Activated CD4-positive, alpha-beta memory T cell treated with anti-CD3 and anti-CD28 coated beads, Interleukin-2, amount 10 ng/mL, durations not matched to agents 7 days and 5 days (primary cell): ENCODE results near the gene CTTNBP2. TPM values are rescaled to one million over a fixed set of nuclear protein-coding genes. Genes with fewer than 3 reads are reported as not detected.

Experiments
- CTCF ChIA-PET: fragments of 350-600 bp; sonication (Branson Sonifier 250); formaldehyde crosslinking; loops from one replicate; lab custom pipeline; 2021; ENCODE audit warnings: antibody characterized with exemption, inconsistent platforms; lab: Charles Lee
- POLR2A ChIA-PET: fragments of 350-600 bp; sonication (Branson Sonifier 250); formaldehyde crosslinking; loops from one replicate; lab custom pipeline; 2021; ENCODE audit warnings: antibody characterized with exemption; lab: Charles Lee
- DNase-seq: peaks from one replicate; pipeline ENCODE4 v3.0.0-alpha.2; 2020
- H3K27ac Mint-ChIP-seq: one replicate; pipeline ENCODE4 v1.8.0; 2021; ENCODE audit warnings: mild to moderate bottlenecking, mixed read lengths
- H3K27me3 Mint-ChIP-seq: one replicate; pipeline ENCODE4 v1.8.0; 2021; ENCODE audit warnings: mixed read lengths
- H3K36me3 Mint-ChIP-seq: one replicate; pipeline ENCODE4 v1.8.0; 2021; ENCODE audit warnings: low read depth, mixed read lengths
- H3K4me1 Mint-ChIP-seq: one replicate; pipeline ENCODE4 v1.8.0; 2021; ENCODE audit warnings: mixed read lengths
- H3K4me3 Mint-ChIP-seq: one replicate; pipeline ENCODE4 v1.8.0; 2021; ENCODE audit warnings: mild to moderate bottlenecking, mixed read lengths
- H3K9me3 Mint-ChIP-seq: one replicate; pipeline ENCODE4 v1.8.0; 2021; ENCODE audit warnings: mixed read lengths
- total RNA-seq, 2 experiments: library from RNA; stranded (reverse); gene quantifications; one replicate each; pipeline ENCODE4 v1.2.3, GENCODE V29; 2021

The CTTNBP2 gene
- total RNA-seq, 2 experiments from 2014 or later: not detected

DNA sequence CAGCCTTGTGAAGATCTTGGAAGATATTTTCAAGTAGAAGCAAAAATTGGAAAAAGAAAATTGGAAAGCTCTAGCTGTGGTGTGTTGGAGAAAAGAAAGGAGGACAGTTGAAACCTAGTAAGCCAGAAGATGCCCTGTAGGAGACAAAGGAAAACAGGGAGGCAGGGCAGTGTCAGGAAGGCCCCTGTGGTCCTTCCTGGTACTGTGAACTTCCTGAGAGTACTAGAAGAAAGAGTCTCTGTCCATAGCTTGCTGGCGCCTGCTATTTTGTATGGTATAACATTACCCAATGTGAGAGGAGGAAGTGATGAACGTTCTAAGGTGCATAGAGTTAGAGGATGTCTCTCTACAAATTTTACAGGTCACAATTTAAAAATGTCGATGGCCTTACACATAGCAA, 183.1 kb downstream of the CTTNBP2 start:
- no peaks in the 10 kb centered on the region for H3K4me1 Mint-ChIP-seq
- no peaks in the 10 kb centered on the region for H3K27me3 Mint-ChIP-seq
- no peak overlapping the region for H3K27ac Mint-ChIP-seq
- H3K9me3 Mint-ChIP-seq: no peaks in the 10 kb centered on the region
- H3K36me3 Mint-ChIP-seq: no peaks in the 10 kb centered on the region
- DNase-seq: no peak
- ChIA-PET POLR2A (no interaction called here), CTCF (no interaction called here)
- H3K4me3 Mint-ChIP-seq: no peak overlapping the region

DNA sequence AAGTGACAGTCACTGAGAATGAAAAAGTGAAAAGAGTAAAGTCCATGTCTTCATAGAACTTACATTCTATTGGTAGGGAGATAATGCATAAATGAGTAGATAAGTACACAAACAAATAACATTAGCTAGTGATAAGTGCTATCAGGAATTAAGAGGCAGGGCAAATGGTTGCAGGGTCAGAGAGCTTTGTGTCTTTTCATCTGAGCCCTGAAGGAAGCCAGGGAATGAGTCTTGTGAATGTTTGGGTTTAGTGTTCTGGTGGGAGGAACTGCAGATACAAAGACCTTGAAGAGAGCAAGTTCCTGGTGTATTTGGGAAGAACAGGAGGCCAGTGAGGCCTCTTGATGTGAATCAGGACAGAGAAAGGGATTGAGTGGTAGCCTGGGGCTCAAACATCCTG, 183.8 kb downstream of the CTTNBP2 start:
- Mint-ChIP-seq H3K4me1 (no peaks in the 10 kb centered on the region), H3K36me3 (no peaks in the 10 kb centered on the region), H3K4me3 (no peak overlapping the region), H3K27me3 (no peaks in the 10 kb centered on the region), H3K27ac (no peak overlapping the region), H3K9me3 (no peaks in the 10 kb centered on the region)
- CTCF ChIA-PET: no interaction called here
- DNase-seq: no peak
- POLR2A ChIA-PET: no interaction called here

DNA sequence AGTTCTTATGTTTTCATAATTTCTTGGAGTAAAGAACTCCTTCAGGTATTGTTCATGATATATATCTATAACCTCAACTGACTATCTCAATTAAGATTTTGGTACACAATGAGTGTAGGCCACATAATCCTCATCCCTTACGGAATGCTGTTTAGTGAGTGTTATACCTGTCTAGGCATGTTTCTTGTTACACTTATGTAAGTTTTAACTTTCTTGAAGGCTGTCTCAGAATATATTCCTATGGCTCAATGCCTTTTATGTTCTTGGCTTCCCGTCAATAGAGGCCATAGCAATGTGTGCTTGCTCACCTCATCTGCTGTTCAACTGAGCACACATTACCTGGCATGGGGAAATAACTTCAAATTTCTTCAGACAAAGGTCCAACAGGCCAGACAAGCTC, 185.1 kb downstream of the CTTNBP2 start:
- Mint-ChIP-seq H3K36me3 (no peaks in the 10 kb centered on the region), H3K9me3 (no peaks in the 10 kb centered on the region), H3K27ac (no peak overlapping the region), H3K4me1 (no peaks in the 10 kb centered on the region), H3K27me3 (no peaks in the 10 kb centered on the region), H3K4me3 (no peak overlapping the region)
- no peak for DNase-seq
- CTCF ChIA-PET: no interaction called here
- POLR2A ChIA-PET: no interaction called here

DNA sequence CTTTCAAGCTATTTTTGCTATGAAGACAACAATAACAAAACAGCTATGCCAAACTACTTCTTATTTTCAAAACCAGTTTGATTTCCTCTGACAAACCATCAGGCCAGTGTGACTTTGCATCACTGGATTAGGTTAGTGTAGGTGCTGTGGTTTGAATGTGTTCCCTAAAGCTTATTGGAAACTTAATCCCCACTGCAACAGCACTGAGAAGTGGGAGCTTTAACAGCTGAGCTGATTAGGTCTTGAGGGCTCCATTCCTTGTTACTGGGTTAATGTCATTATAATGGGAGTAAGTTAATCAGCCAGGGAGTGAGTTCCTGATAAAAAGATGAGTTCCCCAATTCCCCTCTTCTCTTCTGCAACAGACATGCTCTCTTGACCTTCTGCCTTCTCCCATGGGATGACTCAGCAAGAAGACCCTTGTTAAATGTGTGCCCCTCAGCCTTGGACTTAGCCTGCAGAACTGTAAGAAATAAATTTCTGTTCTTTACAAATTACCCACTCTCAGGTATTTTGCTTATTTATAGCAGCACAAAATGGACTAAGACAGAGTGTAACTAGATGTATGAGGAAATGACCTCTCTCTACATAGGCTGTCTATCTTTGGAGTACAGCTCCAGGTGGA, 186.8 kb downstream of the CTTNBP2 start:
- no peaks in the 10 kb centered on the region for H3K27me3 Mint-ChIP-seq
- H3K36me3 Mint-ChIP-seq: no peaks in the 10 kb centered on the region
- no peaks in the 10 kb centered on the region for H3K4me1 Mint-ChIP-seq
- DNase-seq: no peak
- H3K27ac Mint-ChIP-seq: no peak overlapping the region
- H3K9me3 Mint-ChIP-seq: no peaks in the 10 kb centered on the region
- CTCF ChIA-PET: no interaction called here
- no peak overlapping the region for H3K4me3 Mint-ChIP-seq
- POLR2A ChIA-PET: no interaction called here

DNA sequence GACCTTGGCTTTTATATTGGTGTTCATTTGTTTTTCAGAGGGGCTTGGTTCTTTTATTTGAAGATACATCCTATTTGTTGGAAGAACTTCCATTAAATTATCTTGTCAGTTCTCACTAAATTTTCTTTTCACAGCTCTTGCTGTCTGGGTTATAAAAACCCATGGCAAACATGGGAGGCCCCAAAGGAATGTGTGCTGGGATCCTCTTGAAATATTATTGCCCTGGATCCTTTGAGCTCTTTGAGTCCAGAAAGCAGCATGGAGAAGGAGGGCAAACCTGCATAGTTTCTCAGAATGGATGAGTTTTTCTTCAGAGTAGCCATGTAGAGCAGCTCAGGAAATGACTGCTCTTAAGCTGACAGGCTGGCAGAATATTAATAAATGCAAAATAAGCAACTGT, 187.4 kb downstream of the CTTNBP2 start:
- Mint-ChIP-seq H3K36me3 (no peaks in the 10 kb centered on the region), H3K4me1 (no peaks in the 10 kb centered on the region), H3K9me3 (no peaks in the 10 kb centered on the region), H3K4me3 (no peak overlapping the region), H3K27me3 (no peaks in the 10 kb centered on the region), H3K27ac (no peak overlapping the region)
- CTCF ChIA-PET: no interaction called here
- DNase-seq: no peak
- POLR2A ChIA-PET: no interaction called here

DNA sequence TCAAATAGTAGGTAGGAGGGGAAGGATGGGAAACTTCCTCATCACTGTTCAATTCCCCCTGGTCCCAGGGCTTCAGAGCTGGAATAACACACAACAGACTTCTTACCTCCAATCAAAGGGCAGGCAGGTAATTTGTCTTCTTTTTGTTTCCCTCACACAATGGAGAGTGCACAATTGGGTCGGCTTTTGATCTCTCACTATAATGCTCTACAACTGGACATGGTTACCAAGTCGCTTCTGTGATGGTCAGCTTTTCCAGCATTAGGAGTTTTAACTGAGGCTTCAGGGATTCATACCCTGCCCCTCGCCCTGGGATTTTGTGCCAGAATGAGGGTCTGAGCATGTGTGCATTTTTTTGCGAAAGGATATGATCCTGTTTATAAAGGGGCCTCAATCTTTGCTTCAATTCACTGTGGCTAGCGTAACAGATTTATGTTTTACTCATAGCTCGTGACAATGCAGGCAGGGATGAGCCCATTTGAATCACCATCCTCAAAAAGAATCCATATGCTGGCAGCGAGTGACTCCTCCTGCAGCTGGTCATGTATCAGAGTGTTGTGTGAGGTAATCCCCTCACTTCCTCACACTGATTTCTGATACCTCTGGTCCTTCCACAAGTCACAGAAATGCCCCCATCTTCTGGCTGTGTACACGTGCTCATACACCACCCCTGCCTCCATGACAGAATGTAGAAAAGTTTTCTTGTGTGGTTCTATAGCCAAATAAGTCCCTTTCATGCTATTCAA, 189.6 kb downstream of the CTTNBP2 start:
- H3K4me3 Mint-ChIP-seq: no peak overlapping the region
- ChIA-PET CTCF (no interaction called here), POLR2A (no interaction called here)
- H3K36me3 Mint-ChIP-seq: no peaks in the 10 kb centered on the region
- H3K27ac Mint-ChIP-seq: no peak overlapping the region
- H3K9me3 Mint-ChIP-seq: no peaks in the 10 kb centered on the region
- no peaks in the 10 kb centered on the region for H3K4me1 Mint-ChIP-seq
- DNase-seq: no peak
- H3K27me3 Mint-ChIP-seq: no peaks in the 10 kb centered on the region

DNA sequence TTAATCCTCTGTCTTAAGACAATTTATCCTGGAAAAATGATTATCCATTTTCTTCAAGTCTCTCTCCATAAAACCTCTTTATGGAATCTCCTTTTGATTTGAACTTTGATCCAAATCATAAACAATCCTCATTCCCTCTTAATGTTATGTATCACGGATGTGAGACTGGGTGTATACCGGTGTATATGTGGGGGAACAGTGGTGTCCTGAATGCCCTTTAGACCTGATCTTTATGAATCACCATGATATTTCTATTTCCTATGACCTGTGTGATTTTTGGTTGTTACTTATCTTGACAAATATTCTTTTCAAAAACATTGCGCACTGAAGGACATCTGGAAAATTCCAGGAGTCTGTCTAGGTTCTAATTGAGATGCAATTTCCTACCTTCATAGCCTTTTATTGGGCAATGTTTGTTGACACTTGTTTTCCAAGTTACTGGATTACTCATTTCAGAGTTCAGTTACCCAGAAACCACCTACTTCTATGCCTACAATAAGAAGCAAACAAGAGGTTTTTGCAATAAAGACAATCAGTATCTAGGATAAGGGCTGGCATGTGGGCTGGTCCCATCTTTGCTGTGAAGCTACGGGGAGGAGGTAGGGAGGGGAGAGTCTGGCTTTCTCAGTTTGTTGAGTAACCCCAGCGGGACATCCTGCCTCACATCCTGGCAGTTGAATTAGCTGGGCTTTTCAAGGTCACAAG, 190.4 kb downstream of the CTTNBP2 start:
- H3K27me3 Mint-ChIP-seq: no peaks in the 10 kb centered on the region
- no peaks in the 10 kb centered on the region for H3K4me1 Mint-ChIP-seq
- no peak overlapping the region for H3K27ac Mint-ChIP-seq
- H3K36me3 Mint-ChIP-seq: no peaks in the 10 kb centered on the region
- POLR2A ChIA-PET: no interaction called here
- H3K4me3 Mint-ChIP-seq: no peak overlapping the region
- no peak for DNase-seq
- CTCF ChIA-PET: no interaction called here
- no peaks in the 10 kb centered on the region for H3K9me3 Mint-ChIP-seq

DNA sequence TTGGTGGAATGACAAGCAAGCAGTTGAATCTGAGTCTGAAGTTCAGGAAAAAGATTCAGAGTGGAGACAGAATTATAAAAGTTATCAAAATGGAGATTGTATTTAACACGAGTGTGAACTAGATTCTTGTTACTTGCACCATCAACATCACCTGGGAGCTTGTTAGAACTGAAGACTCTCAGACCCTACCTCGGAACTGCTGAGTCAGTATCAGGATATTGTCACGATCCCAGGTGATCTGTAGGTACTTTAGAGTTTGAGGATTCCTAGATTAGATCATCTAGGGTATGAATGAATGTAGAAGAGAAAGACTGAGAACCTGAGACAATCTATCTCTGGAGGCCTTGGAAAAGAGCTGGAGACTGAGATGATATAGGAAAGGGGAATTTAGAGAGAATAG, 194.1 kb downstream of the CTTNBP2 start:
- CTCF ChIA-PET: no interaction called here
- POLR2A ChIA-PET: no interaction called here
- H3K9me3 Mint-ChIP-seq: no peaks in the 10 kb centered on the region
- no peak for DNase-seq
- H3K27ac Mint-ChIP-seq: no peak overlapping the region
- no peak overlapping the region for H3K4me3 Mint-ChIP-seq
- H3K36me3 Mint-ChIP-seq: no peaks in the 10 kb centered on the region
- no peaks in the 10 kb centered on the region for H3K27me3 Mint-ChIP-seq
- no peaks in the 10 kb centered on the region for H3K4me1 Mint-ChIP-seq

DNA sequence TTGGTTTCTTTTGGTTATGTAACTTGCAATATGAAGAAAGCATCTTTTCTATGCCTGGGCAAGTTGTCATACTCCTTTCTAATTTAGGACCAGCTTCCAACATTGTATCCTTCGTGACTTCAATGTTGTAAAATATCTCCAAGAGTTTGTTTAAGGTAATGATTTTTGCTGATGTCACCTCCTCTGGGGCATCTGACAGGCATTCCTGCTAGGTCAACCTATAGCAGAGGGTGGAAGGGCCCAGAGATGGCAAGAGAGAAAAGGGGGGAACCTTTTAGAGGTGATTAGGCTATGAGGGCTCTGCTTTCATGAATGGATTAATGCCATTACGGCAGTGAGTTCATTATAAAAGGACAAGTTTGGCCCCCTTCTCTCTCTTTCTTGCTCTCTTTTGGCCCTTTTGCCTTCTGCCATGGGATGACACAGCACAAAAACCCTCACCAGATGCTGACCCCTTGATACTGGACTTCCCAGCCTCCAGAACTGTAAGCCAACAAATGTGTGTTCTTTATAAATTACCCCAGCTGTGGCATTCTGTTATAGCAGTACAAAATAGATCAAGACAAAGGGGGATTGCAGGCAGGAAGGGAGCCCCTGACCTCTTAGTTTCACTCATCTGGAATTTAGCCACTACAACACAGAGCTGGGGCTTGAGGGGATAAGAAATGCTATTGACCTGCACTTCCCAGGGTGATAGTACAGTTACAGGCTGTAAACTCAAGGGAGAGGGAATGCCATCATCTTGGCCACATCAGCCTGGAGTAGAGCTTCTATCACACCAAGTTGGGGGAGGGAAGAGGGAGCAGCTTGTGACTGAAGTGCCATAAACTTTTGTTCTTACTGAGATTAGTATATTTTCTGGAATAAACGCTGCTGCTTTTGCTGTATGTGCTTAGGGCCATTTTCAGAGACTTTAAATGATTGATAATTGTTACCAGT, 197.5 kb downstream of the CTTNBP2 start:
- ChIA-PET POLR2A (no interaction called here), CTCF (no interaction called here)
- H3K27ac Mint-ChIP-seq: no peak overlapping the region
- H3K36me3 Mint-ChIP-seq: no peaks in the 10 kb centered on the region
- H3K4me3 Mint-ChIP-seq: no peak overlapping the region
- no peak for DNase-seq
- H3K9me3 Mint-ChIP-seq: no peaks in the 10 kb centered on the region
- H3K4me1 Mint-ChIP-seq: no peaks in the 10 kb centered on the region
- no peaks in the 10 kb centered on the region for H3K27me3 Mint-ChIP-seq

DNA sequence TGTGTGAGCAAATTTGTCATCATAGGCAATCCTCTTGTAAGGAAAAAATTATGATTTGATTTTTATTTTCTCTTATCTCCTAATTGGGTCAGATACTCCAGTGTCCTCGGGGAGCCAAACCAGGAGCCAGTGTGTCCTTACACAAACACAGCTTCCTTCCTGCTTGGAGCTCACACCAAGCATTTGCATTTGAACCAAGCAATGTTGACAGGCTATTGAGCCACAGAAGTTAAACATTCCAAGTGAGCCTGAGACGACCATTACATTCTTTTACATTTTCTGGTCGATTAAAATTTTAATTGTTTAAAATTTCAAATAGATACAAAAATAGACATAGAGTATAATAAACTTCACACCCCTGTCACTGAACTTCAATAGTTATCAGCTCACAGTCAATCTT, 198.6 kb downstream of the CTTNBP2 start:
- H3K4me1 Mint-ChIP-seq: no peaks in the 10 kb centered on the region
- no peaks in the 10 kb centered on the region for H3K27me3 Mint-ChIP-seq
- no peak overlapping the region for H3K27ac Mint-ChIP-seq
- no peaks in the 10 kb centered on the region for H3K9me3 Mint-ChIP-seq
- no peaks in the 10 kb centered on the region for H3K36me3 Mint-ChIP-seq
- no peak overlapping the region for H3K4me3 Mint-ChIP-seq
- ChIA-PET CTCF (no interaction called here), POLR2A (no interaction called here)
- no peak for DNase-seq

DNA sequence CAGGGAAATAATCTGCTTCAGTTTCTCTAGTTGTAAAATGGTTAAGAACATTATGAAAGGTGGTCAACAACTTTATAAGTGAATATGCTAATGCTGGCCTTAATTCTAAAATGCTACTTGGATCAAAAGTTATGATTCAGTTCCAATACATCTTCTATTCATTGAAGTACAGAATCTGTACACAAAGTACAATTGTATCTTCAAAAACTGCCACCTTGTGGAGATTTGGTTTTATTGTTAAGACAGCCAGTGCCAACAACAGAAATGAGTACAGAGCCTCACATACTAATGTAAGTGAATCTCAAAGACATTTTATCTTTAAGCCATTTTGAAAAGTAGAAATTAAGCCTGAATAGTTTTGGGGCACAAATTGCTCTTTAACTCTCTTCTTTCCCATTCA, 199.4 kb downstream of the CTTNBP2 start:
- H3K27me3 Mint-ChIP-seq: no peaks in the 10 kb centered on the region

DNA sequence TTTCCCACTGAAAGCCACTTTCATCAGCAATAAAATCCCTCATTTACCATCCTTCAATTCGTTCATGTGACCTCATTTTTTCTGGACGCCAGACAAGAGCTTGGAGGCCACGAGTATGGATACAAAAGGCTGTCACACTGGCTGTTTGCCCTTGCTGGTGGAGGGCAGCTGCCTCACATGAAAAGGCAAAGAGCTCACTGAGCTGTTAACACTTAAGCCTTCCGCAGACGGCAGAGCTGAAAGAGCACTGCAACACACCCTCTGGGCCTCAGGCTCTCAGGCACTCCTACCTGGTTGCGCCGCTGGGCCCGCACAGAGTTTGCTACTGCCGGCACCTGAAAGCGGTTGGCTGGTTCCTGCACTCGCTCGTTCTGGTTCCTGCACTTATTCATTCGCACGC, 199.9 kb downstream of the CTTNBP2 start:
- ChIA-PET POLR2A (no interaction called here), CTCF (no interaction called here)

More for the DNA sequence above, 199.4 kb downstream of the CTTNBP2 start:
- H3K36me3 Mint-ChIP-seq: no peaks in the 10 kb centered on the region
- CTCF ChIA-PET: no interaction called here
- no peak overlapping the region for H3K27ac Mint-ChIP-seq
- POLR2A ChIA-PET: no interaction called here
- H3K4me3 Mint-ChIP-seq: no peak overlapping the region
- no peaks in the 10 kb centered on the region for H3K9me3 Mint-ChIP-seq
- DNase-seq: no peak
- H3K4me1 Mint-ChIP-seq: no peaks in the 10 kb centered on the region

DNA sequence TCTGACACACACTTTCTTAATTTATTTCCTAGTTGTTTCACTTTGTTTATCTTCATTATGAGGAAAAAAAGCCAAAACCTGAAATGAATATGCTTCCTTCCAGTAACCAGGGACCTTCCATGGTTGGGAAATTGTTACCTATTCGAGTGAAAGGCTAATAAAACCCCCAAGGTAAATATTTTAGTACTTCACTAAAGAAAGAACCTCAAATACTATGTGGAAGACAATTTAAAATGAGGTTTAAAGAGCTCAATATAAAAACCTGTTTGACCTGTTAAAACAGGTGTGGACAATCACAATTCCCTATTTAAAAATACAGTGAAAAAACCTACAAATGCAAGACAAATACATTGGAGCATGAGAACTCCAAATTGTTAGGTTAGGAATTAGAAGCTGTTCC, 200.8 kb downstream of the CTTNBP2 start:
- ChIA-PET POLR2A (no interaction called here), CTCF (no interaction called here)
- Mint-ChIP-seq H3K27ac (no peak overlapping the region), H3K27me3 (no peaks in the 10 kb centered on the region), H3K9me3 (no peaks in the 10 kb centered on the region), H3K4me1 (no peaks in the 10 kb centered on the region), H3K36me3 (no peaks in the 10 kb centered on the region), H3K4me3 (no peak overlapping the region)
- no peak for DNase-seq

More for the DNA sequence above, 199.9 kb downstream of the CTTNBP2 start:
- Mint-ChIP-seq H3K27me3 (no peaks in the 10 kb centered on the region), H3K4me3 (no peak overlapping the region), H3K4me1 (no peaks in the 10 kb centered on the region), H3K36me3 (no peaks in the 10 kb centered on the region), H3K9me3 (no peaks in the 10 kb centered on the region), H3K27ac (no peak overlapping the region)
- DNase-seq: no peak
